Measurements from ENCODE around the gene TIMM23.

Gene TIMM23

GRCh38 chr10:46052057-46052790, 79.9 kb downstream of the TIMM23 start:
- in situ Hi-C loops (cut with MboI; ENCODE audit: low sequenced_read_pairs): no loop called here

DNA sequence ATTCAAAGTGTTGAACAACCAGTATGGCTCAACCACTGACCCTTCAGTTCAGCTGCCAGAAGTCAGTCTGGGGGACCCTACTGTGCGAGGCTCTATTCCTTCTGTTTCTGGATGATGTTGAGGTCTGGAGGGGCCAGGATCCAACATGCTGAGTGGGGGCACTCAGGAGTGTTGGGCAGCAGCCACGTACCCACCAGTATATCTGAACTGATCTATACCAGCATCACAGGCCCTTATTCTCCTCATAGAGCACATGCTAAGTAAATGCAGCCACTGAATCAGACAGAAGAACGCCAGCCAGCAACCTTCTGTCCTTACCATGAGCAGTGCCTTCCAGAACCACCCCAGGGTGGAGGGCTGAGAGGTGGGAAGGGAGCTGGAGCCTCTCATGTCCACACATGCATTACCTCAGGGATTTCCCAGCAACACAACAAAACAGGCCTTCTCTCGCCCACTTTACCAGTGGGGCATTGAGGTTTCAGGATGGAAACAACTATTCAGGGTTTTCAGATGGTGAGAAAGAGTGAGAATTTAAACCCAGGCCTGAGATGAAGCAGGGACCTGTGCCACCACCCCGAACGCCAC, 80.6 kb downstream of the TIMM23 start:
- in situ Hi-C loops (cut with MboI; ENCODE audit: low sequenced_read_pairs): no loop called here

All from HL-60/S4 treated with phorbol 12-myristate 13-acetate at 8.2 ng/mL for 4 days and 3 days (cell line).